GM18873 (cell line): ENCODE measurements around the gene HRH1.

ENCODE experiments used
- ATAC-seq: cut with Tn5 transposase; IDR thresholded peaks from one replicate; pipeline ENCODE4 v1.9.1; 2021; ENCODE audit warnings: mild to moderate bottlenecking, moderate library complexity, moderate number of reproducible peaks; ENCODE audit not compliant: unreplicated experiment, low FRiP score

Gene HRH1

DNA sequence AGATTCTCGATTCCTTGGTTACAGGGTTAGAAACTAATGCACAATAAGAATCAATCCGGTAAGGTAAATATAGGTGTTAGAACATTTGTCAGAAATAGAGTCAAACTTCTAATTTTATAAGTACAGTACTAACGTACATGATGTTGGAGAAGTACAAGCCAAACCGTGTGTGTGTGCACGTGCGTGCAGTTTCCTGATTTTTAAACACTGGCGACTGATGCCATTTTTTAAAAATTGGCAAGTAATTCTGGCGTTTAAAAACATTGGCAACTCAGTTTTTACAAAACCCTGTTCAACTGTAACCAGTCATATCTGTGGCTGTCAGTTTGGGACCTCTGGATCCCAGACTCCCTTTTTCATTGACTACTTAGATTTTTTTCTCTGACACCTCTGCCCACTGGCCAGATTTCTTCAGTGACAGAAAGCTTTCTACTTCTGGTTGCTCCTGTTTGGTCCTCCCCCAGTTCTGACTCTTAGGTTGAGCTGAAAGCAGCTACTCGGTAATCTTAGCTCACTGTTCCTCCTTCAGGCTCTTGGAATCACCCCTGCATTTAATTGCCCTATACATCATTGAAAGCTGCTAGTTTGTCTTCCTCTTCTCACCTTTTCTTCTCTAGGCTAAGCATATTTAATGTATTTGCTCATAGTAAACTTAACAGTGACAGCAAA is 118.7 kb downstream of the HRH1 start:
- no peak for ATAC-seq

DNA sequence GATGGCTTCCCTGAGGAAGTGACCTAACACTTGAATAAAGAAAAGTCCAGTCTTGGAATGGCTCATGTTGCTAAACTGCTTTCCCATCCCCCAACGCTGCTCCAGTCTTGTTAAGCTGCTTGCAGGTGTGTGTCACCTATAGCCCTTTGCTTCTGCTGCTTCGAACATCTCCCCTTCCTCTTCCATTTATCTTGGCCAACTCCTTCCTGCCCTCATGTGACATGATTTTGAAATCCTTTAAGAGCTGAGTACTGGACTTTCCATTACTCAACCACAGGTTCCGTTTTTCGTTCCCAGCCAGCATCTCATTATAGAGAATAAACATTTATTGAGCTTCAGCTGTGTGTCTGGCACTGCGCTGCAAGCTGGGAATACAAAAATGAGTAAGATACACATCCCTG is 119.6 kb downstream of the HRH1 start:
- ATAC-seq, result no peak

DNA sequence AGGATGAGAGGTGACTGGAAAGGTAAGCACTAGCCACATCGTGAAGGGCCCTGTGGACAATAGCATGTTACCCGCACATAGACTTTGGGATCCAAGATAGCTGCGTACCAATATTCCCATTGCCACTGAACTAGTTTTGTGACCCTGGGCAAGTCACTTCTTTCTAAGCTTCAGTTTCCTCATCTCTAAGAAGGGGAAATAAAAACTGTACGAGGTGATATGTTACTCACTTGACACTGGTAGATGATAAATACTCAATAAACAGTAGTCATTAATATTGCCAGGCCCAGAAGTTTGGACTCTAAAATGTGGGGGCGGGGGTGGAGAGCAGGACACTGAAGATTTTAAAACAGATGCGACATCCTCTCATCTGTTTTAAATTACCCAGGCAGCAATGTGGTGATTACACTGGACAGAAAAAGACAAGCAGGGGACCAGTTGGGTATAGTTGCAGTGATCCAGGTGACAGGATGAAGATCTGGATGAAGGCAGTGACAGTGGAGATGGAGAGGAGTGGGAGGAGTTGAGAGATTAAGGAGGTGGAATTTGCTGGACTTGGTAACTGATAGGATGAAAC is 120.4 kb downstream of the HRH1 start:
- no peak for ATAC-seq

DNA sequence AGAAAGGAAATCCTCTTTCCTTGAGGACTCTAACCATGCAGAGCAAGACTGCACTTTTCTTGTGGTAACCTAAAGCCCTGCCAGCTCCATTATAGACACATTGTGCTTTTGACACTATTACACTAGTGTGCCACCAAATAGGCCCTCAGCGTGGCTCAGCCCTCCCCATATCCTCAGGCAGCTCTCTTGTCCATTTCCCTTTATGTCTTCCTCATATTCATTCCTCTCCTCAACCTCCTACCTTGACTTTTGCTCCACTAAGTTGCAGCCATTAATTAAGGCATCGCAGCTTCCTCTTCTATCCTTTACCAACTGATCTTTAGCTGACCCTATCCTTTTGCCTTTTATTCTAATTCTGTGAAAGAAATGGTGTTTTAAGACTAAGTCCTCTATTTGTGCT is 121.6 kb downstream of the HRH1 start:
- ATAC-seq, result no peak

DNA sequence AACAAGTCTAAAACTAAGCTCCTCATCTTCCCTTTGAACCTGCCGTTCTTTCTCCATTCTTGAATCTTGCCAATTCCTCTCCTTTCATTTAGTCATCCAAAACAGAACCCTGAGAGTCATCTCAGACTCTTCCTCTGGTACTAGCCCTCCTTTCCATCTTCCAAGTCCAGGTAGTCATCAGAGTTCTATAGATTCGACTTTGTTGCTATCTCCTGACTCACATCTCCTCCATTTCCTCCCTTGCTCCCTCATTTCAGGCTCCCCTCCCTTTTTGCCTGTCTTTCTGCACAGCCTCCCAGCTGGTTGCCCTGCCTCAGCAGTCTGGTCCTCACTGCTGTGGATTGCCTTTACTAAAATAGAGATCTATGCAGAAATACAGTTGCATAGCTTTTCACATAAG is 122.6 kb downstream of the HRH1 start:
- no peak for ATAC-seq

DNA sequence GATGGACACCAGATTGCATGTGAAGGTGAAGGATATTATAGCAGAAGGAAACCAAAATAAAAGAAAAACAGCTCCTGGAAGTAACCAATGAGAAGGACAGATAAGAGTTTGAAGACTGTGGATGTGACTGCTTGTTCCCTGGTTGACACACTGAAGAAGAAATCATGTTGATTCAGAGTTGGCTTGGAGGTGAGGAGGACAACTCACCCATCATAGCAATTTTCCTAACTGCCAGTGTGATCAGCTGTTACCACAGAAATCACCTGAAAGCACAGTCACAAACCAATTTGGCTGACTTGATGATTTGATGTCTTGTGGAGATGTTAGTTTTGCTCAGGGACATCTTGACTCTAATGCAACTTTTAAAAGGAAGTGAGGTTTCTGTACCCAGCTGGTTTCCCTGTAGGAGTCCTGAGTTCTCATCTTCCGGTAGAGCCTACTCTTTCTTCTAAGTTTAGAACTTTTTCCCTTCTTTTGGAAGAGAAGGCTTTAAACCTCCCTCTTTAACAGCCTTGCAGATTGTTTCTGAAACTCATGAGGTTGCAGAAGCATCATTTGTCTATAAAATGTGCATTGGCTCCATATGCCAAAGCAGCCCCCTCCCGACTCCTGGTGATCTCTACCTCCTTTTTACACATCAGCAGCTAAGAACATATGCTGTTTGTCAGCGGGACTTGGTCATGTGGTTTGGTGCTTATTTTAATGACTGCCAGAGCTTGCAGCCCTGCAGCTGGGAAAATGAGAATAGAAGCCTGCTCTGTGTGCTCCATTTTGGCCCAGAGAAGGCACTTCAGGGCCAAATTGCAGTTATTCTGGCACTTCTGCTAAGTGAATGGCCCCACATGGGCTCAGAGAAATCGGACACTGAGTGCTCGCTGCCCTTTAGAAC is 128.2 kb downstream of the HRH1 start:
- no peak for ATAC-seq

DNA sequence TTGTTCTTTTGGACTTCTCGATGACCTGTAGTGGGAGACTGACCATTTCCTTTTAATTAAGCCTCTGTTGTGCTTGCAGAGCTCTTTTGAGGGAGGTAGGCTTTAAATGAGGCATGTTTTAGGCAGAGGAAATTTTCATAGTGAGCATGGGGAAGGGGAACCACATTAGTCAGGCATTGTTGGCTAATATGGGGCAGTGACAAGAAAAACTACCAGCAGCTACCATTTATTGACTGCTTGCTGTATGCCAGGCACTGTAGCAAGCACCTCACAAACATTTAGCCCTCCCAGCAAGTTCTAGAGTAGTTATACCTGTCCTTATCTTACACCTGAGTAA is 128.8 kb downstream of the HRH1 start:
- no peak for ATAC-seq

DNA sequence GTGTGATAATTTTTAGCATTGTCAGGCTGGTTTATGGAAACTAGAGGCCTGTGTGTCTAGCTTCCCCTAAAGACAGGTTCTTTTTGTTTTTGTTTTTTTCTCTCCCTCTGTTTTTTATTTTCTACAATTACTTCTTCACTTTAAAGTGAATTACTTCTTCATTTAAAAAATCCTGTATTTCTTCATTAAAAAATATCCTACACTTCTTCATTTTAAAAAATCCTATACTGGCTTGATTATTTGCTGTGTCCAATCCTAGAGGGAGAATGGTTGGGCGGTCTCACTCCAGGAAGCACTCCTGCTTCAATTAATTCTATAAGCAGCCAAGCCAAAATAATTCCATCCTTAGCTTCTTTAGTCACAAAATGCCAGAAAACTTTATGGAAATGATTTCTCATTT is 129.7 kb downstream of the HRH1 start:
- no peak for ATAC-seq

DNA sequence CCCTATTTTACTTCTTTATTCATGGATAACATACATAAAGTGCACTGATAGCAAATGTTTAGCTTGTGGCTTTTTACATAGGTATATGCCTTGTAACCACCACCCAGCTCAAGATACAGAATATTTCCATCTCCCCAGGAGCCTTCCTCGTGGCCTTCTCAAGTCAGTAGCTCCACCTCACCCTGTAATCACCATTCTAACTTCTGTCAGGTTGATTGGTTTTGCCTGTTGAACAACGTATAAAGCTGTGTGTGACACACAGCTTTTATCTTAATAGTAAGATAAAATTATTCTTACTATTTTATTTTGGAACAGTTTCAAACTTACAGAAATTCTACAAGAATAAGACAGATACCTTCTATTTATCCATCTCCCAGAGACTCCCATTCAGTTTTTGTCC is 131.2 kb downstream of the HRH1 start:
- no peak for ATAC-seq

DNA sequence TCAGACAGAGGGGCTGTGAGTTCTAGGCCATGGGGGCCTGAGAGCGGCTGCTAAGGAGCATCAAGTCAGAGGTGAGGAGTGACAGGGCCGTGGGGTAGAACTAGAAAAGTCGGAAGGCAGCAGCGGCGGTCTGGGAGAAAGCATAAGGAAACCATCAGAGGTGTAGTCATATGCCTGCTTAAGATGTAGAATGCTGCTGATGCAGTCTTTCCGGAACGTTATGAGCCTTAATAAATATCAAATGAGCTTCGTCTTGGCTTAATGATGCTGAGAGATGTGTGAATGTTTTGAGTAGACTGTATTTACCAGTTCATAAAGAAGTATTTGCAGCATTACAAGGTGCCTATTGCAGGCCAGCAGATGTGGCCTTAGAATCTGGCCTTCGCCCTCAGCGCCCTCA is 133.1 kb downstream of the HRH1 start:
- no peak for ATAC-seq

DNA sequence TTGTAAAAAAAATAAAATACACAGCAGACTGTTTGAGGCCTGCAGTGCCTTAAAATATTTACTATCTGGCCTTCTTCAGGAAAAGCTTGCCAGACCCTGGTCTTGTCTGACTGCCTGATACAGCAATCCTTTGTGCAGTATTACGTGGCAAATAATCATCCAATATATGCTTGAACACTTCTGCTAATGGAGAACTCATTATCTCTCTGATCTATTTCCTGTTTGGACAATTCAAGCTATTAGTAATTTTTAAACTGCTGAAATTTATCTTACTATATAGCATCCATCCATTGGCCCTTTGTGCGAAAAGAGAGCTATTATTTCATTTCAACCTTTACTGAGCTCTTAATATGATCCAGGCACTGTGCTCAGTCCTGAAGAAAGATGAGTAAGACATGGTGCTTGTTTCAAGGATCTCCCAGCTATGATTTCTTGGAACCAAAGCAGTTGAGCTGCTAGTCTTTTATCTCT is 133.8 kb downstream of the HRH1 start:
- no peak for ATAC-seq

DNA sequence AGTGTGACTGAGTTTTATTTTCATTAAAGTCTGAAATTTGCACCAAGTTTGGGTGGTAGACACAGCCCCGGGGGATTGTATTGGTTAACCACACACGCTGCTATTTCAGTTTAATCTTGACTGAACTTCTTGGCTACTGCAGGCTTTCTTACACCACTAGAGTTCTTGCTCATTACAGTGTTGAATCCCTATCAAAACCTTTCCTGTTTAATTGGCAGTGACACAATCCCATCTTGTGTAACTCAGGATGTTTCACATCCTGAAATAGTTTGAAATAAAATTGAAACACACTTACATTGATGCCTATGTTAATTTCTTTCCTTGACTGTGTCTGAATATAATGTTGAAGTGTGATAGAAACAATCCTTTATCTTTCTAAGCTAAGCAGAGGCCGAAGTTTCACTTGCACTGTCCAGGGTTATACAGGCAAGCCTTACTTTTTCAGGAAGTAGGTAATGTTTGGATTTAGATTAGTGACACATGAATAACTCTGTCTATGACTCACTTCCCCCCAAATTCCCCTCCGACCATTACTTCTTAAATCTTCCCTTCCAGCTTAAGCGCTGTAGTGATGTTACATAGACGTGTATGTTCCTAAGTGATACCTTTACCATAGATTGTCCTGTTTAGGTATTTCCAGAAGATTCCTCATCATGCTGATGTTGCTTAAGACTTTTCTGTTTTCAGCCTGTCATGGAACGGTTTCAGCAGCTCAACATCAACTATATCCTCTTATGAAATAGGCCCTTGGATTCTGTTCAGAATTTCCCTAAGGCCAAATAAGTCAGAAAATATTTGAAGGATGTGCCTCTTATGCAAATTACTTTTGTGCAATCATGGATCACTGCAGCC is 134.7 kb downstream of the HRH1 start:
- peak; percentile 59 for ATAC-seq

DNA sequence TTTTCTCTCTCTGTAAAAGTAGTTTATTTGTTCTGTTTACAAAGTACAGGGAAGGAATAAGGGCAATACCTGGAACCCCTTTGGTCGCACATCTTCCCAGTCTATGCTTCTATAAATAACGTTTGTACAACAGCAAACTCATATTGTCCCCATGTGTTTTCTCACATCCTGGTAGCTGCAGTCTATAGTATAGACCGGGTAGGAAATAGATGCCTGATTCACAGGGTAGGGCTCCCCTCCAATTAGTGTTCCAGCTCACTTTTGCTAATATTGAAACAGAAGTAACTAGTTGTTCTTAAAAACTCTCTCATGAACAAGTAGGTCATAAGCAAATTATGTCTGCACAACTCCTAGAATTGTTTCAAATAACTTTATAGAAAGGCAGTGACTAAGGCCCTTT is 135.6 kb downstream of the HRH1 start:
- ATAC-seq, result no peak

DNA sequence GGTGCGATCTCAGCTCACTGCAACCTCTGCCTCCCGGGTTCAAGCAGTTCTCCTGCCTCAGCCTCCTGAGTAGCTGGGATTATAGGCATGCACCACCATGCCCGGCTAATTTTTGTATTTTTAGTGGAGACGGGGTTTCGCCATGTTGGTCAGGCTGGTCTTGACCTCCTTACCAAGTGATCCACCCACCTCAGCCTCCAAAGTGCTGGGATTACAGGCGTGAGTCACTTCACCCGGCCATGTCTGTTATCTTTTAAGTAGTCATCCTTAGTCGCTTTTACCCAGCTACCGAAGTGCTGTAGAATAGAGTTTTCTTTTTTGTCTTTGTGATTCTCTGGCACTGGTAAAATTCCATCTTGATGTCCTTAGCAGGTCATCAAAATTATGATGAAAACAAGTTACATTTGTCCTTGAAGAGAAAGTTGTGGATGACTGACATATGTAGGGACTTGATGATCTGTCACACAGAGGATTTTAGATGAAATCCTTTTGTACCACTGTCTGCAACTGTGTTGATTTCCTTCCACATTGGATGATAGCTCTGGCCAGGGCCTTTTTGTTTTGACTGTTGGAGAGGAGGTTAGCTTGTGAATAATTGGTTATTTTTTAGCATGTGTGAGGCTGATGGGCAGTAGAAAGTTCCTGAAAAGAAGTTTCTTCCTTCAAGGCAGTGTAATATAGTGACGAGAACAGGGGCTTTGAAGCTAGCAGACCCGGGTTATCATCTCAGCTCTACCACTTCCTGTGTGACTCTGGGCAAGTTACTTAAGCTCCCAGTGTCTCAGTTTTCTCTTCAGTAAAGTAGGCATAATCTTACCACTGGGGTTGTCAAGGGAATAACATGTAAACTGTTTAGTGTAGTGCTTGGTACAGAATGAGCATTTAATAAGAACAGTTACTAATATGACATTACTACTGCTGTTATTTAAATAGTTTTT is 136.7 kb downstream of the HRH1 start:
- no peak for ATAC-seq

DNA sequence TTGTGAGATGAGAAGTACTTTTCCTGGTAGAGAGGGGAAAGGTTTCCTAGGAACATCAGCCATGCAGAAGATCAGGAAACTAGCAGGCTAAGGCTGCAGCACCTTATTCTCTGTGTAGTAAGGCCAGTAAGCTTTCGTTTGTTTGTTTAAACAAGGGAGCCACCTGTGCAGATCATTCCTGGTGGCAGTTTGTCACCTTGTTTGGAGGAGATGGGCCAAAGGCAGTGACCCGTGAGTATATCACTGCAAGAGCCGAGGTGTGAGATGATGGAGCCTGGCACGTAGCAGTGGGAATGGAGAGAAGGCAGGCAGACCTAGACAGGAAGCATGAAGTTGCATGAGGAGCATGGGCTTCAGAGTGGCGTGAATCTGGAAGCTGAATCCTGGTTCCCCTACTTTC is 137.5 kb downstream of the HRH1 start:
- no peak for ATAC-seq

DNA sequence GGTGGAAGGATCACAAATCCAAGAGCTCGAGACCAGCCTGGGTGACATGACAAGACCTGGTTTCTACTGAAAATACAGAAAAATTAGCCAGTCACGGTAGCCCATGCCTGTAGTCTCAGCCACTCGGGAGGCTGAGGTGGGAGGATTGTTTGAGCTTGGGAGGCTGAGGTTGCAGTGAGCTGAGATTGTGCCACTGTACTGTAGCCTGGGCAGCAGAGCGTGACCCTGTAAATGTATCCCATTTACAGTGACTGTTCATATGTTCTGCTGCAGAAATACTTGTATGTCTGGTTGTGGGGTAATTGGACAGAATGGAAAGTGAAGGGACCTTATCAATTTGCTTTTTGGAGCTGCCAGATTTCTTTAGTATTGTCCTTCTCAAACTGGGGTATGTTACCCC is 142.8 kb downstream of the HRH1 start:
- ATAC-seq, result no peak

DNA sequence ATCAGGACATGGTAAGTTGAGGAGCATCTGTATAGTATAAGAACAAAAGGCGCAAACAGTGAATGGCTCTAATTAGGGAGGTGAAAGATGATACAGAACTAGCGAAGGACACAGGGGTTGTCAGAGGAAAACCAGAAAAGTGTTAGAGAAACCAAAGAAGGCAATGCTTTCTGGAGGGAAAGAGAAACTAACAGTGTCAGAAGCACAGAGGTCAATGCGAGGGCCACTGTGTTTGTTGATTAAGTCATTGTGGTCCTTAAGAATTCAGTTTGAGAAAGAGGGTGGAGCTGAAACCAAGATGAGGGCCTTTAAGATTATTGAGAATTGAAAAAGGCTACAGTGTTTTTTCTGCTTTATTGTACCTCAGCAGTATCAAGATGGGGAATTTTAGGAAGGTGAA is 146.7 kb downstream of the HRH1 start:
- ATAC-seq, result peak; percentile 69

DNA sequence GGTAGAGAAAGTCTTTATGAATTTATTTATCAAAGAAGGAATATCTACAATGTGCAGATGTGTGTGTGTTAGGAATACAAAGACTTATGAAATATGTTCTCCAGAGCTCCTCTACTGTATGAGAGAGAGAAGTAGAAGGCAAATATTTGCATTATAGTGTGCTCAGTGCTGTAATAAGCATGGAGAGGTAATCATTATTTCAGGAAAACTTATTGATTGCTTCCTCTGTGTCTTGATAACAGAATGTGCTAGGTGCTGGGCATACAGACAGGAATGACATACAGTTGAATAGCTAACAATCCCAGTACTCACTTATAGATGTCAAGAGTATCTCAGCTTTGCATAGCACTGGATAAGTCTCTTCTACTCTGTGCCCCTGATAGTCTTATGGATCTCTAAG is 148.2 kb downstream of the HRH1 start:
- no peak for ATAC-seq

DNA sequence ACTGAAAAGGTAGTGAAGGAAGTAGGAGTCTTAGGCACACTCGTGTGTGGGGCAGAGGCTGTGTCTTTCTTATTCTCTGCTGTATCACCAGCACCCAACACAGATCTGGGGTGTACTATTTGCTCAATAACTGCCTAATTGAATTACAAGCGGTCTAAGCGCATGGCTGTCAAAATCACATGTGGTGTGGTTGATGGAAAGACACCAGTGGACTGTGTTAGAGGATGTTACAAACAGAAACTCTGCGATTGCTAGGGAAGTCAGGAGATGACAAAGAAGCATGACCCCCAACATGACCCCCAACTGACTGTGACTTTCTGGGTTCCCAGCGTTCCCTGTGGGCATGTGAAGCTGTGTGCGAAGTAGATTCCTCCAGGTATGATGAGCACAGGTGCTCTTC is 149.9 kb downstream of the HRH1 start:
- no peak for ATAC-seq

DNA sequence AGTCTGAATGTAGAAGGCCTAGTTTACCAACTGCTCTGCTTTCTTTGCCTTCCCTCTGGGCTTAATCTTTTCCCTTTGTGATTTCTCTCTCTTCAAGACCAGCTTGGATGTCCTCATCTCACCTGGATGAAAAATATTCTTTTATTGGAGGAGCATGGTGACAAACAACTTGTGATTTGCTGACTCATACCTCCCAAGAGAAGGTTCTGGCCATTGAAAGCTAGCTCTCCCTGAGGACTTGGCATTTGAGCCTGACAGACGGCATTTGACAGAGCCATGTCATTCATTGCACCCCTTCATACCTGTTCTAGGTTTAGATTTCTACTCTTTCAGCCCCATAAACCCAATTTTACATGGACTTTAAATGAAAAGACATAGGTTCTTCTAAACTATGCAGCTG is 151.2 kb downstream of the HRH1 start:
- ATAC-seq, result no peak
